ENCODE measurements around the gene CSN2. TPM values are rescaled to one million over a fixed set of nuclear protein-coding genes. Genes with fewer than 3 reads are reported as not detected.

The CSN2 gene
- total and polyA plus RNA-seq, 10 of the 15 experiments (the other 5 are each of a cell fraction or from before 2014, with no cell fraction given) = not detected

- no peak for TF ChIP-seq HCFC1 (IDR thresholded peaks at IDR 0.05; ENCODE audit: low read length)
- no peak for TF ChIP-seq ZBTB40 (IDR thresholded peaks at IDR 0.05; ENCODE audit: borderline replicate concordance)
- TF ChIP-seq SIN3A (IDR thresholded peaks at IDR 0.05; ENCODE audit: low read depth, low read length) = no peak
- no peak for TF ChIP-seq MYB (IDR thresholded peaks at IDR 0.05; ENCODE audit: borderline replicate concordance, low read depth, low read length)
- 0 out of 2 replicates have a peak, but pooled peaks have one; percentile 20 for TF ChIP-seq MEF2A (IDR thresholded peaks at IDR 0.05; ENCODE audit: insufficient read depth, low read depth, low read length)
- no peak for TF ChIP-seq RAD51 (IDR thresholded peaks at IDR 0.05)
- TF ChIP-seq PKNOX1 (IDR thresholded peaks at IDR 0.05) = no peak
- TF ChIP-seq, protein P1, sequence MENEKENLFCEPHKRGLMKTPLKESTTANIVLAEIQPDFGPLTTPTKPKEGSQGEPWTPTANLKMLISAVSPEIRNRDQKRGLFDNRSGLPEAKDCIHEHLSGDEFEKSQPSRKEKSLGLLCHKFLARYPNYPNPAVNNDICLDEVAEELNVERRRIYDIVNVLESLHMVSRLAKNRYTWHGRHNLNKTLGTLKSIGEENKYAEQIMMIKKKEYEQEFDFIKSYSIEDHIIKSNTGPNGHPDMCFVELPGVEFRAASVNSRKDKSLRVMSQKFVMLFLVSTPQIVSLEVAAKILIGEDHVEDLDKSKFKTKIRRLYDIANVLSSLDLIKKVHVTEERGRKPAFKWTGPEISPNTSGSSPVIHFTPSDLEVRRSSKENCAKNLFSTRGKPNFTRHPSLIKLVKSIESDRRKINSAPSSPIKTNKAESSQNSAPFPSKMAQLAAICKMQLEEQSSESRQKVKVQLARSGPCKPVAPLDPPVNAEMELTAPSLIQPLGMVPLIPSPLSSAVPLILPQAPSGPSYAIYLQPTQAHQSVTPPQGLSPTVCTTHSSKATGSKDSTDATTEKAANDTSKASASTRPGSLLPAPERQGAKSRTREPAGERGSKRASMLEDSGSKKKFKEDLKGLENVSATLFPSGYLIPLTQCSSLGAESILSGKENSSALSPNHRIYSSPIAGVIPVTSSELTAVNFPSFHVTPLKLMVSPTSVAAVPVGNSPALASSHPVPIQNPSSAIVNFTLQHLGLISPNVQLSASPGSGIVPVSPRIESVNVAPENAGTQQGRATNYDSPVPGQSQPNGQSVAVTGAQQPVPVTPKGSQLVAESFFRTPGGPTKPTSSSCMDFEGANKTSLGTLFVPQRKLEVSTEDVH (IDR thresholded peaks at IDR 0.05; ENCODE audit: low read depth, partially characterized antibody) = no peak
- no peak for TF ChIP-seq CHD4 (IDR thresholded peaks at IDR 0.05)
- TF ChIP-seq TCF7 (IDR thresholded peaks at IDR 0.05; ENCODE audit: borderline replicate concordance) = no peak
- TF ChIP-seq PAX5 (IDR thresholded peaks at IDR 0.05; ENCODE audit: borderline replicate concordance, low read depth, low read length) = no peak
- TF ChIP-seq ZZZ3 (IDR thresholded peaks at IDR 0.05; ENCODE audit: control insufficient read depth, insufficient read length, low read depth) = no peak
- no peak for TF ChIP-seq SRF (IDR thresholded peaks at IDR 0.05; ENCODE audit: low read depth in 2 of 2, low read length in 2 of 2)
- no peak for TF ChIP-seq TCF3 (IDR thresholded peaks at IDR 0.05; ENCODE audit: borderline replicate concordance, insufficient read depth, low read depth, low read length)
- no peak for TF ChIP-seq PBX3 (IDR thresholded peaks at IDR 0.05; ENCODE audit: insufficient replicate concordance, low read depth, low read length)
- no peak for TF ChIP-seq E2F4 (IDR thresholded peaks at IDR 0.05; ENCODE audit: low read depth, low read length)
Observed at GRCh38 chr4:69910016-69910782, 55.3 kb downstream of the CSN2 start (continued).

Measured in GM12878 (cell line).